Measurements from ENCODE around the gene ADGRG3. TPM values are rescaled to one million over a fixed set of nuclear protein-coding genes. Genes with fewer than 3 reads are reported as not detected.
A peak's percentile ranks its signal among the peaks of the same experiment; 100 is the strongest.

Gene ADGRG3
- total RNA-seq, 1 donor from 2014 or later: 0.36 TPM

DNA sequence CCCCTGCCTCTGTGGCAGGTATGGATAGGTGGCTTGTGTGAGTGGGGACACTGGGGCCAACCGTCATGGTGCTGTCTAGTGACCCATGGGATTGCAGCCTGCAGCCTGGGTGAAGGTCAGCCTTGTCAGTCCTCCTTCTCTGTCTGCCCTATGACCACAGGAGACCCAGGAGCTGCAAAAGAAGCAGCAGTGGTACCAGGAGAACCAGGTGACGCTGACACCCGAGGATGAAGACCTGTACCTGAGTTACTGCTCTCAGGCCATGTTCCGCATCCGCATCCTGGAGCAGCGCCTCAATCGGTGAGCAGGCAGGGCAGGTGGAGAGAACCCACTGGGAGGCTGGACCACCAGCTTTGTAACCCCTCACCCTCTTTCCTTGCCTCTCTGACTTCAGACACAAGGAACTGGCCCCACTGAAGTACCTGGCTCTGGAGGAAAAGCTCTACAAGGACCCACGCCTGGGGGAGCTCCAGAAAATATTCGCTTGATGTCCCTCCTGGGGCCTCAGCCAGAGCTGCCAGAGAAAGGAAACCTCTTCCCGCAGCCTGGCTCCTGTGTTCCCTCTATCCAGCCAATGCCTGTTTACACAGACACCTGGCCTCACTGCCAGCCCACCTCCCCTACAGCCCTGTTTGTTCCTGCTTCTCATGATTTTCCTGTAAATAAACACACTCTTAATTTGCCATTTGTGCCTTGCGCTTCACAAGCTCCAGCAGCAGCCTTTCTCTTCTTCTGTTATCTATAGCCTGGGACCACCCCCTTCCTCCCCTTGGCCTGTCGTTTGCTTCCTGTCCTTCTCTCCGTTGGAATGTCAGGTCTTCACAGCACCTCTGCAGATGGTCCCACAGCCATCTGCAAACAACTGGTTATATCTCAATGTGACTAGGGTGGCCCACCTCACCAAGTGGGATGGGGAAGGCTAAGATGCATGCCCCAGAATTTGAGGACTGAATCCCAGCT lies 62.9 kb downstream of the ADGRG3 start:
- Histone ChIP-seq H3K4me1 (peaks cover 17% of the 10 kb centered on the region), H3K4me3 (no peak overlapping the region), H3K9me3 (replicated peaks) (peaks cover 8% of the 10 kb centered on the region), H3K27ac (replicated peaks) (no peak overlapping the region), H3K27me3 (ENCODE audit: low read depth) (no peaks in the 10 kb centered on the region), H3K36me3 (no peaks in the 10 kb centered on the region)
- TF ChIP-seq, protein P1, sequence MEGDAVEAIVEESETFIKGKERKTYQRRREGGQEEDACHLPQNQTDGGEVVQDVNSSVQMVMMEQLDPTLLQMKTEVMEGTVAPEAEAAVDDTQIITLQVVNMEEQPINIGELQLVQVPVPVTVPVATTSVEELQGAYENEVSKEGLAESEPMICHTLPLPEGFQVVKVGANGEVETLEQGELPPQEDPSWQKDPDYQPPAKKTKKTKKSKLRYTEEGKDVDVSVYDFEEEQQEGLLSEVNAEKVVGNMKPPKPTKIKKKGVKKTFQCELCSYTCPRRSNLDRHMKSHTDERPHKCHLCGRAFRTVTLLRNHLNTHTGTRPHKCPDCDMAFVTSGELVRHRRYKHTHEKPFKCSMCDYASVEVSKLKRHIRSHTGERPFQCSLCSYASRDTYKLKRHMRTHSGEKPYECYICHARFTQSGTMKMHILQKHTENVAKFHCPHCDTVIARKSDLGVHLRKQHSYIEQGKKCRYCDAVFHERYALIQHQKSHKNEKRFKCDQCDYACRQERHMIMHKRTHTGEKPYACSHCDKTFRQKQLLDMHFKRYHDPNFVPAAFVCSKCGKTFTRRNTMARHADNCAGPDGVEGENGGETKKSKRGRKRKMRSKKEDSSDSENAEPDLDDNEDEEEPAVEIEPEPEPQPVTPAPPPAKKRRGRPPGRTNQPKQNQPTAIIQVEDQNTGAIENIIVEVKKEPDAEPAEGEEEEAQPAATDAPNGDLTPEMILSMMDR (IDR thresholded peaks at IDR 0.05; ENCODE audit: borderline replicate concordance): no peak
- intact Hi-C loops (cut with micrococcal nuclease): no loop called here
- DNase-seq: no peak

DNA sequence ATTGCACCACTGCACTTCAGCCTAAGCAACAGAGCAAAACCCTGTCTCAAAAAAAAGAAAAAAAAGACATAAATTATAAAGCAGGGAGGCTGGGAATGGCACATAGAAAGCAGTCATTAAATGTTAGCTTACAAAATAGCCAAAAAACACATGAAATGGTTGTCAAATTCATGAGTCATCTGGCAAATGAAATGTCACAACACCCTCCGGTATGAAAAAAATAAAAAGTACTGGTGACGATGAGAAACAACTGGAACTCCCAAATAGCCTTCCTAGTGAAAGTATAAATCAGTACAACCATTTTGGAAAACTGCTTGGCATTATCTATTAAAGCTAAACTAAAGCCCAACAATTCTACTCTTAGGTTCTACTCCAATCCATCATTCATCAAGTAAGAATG lies 63.9 kb downstream of the ADGRG3 start:
- intact Hi-C loops (cut with micrococcal nuclease): no loop called here
- no peak overlapping the region for H3K4me3 ChIP-seq
- no peak overlapping the region for H3K27ac ChIP-seq (replicated peaks)

DNA sequence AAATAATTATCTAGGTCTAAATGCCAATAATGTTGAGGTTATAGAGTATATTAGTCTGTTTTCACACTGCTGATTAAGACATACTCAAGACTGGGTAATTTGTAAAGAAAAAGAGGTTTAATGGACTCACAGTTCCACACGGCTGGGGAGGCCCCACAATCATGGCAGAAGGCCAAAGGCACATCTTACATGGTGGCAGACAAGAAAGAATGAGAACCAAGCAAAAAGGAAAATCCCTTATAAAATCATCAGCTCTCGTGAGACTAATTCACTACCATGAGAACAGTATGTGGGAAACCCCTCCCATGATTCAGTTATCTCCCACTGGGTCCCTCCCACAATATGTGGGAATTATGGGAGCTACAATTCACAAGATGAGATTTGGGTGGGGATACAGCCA lies 64.6 kb downstream of the ADGRG3 start:
- Histone ChIP-seq H3K36me3 (no peaks in the 10 kb centered on the region), H3K4me3 (no peak overlapping the region), H3K27ac (replicated peaks) (no peak overlapping the region), H3K9me3 (replicated peaks) (peaks cover 8% of the 10 kb centered on the region), H3K4me1 (peaks cover 30% of the 10 kb centered on the region), H3K27me3 (ENCODE audit: low read depth) (no peaks in the 10 kb centered on the region)
- intact Hi-C loops (cut with micrococcal nuclease): no loop called here
- no peak for DNase-seq
- TF ChIP-seq, protein P1 (IDR thresholded peaks at IDR 0.05; ENCODE audit: borderline replicate concordance): no peak

More for the DNA sequence above, 63.9 kb downstream of the ADGRG3 start:
- Histone ChIP-seq H3K4me1 (peaks cover 26% of the 10 kb centered on the region), H3K36me3 (no peaks in the 10 kb centered on the region), H3K27me3 (ENCODE audit: low read depth) (no peaks in the 10 kb centered on the region), H3K9me3 (replicated peaks) (peaks cover 8% of the 10 kb centered on the region)
- TF ChIP-seq, protein P1 (IDR thresholded peaks at IDR 0.05; ENCODE audit: borderline replicate concordance): no peak
- no peak for DNase-seq

DNA sequence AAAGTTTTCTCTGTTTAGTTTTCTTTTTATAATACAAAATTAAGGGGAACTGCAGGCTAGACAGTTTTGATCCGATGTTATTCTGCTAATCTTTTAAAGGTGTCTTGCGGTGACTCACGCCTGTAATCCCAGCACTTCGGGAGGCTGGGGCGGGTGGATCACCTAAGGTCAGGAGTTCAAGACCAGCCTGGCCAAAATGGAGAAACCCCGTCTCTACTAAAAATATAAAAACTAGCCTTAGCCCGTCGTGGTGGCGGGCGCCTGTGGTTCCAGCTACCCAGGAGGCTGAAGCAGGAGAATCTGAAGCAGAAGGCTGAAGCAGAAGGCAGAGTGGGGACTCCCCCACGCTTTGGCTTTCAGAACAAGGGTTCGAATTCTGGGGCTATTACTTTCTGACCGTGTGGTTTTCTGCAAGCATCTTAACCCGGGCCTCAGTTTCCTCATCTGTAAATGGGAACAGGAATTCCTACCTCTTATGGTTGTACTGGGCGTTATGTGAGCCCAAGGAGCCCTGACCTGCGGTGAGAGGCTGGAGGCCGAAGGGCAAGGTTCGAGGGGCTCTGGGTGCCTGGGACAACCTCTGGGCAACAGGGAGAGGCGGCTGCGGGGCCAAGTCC lies 66.3 kb downstream of the ADGRG3 start:
- H3K36me3 ChIP-seq: no peaks in the 10 kb centered on the region
- H3K4me1 ChIP-seq: peaks cover 30% of the 10 kb centered on the region
- H3K27ac ChIP-seq (replicated peaks): peak overlapping the region; percentile 93
- DNase-seq: no peak
- intact Hi-C loops (cut with micrococcal nuclease): no loop called here
- TF ChIP-seq, protein P1 (IDR thresholded peaks at IDR 0.05; ENCODE audit: borderline replicate concordance): no peak
- peak overlapping the region; percentile 87 for H3K4me3 ChIP-seq
- H3K27me3 ChIP-seq (ENCODE audit: low read depth): no peaks in the 10 kb centered on the region
- H3K9me3 ChIP-seq (replicated peaks): peaks cover 8% of the 10 kb centered on the region

DNA sequence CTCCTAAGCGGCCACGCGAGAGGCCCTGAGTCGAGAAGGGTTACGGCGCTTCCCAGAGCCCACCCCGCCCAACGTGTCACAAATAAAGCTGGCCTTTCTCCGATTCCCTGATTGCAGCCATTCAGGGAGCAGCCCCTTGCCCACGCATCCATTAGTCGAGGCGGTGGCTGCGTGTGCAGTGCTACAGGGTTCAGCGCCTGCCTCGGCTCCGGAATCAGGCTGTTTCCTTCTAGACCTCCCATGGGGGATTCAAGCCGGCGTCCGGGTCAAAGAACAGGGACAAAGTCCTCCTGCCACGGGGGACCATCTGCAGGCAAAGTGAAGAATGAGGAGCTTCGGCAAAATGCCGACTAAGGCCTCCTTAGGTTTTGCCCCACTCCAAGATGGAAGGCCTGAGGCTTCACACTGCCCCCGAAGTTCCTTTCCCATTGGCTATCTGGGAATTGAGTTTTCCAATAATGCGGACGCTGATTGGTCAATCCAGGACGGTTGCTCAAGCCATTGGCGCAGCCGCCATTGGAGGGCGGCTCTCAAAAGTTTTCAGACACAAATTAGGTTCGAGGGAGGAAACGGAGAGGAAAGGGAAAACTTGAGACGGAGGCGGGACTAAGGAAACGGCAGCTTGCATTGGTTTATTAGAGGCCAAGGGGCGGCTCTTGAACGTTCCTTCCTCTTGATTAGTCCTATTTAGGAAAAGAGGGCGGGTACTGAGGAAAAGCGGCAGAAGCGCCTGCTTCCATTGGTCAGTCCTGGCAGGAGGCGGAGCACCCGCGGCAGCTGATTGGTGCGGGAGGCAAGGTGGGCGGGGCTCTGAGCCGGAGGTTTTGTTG lies 67.0 kb downstream of the ADGRG3 start:
- H3K36me3 ChIP-seq: no peaks in the 10 kb centered on the region
- DNase-seq: peak; percentile 98
- TF ChIP-seq, protein P1 (IDR thresholded peaks at IDR 0.05; ENCODE audit: borderline replicate concordance): no peak
- H3K27ac ChIP-seq (replicated peaks): peak overlapping the region; percentile 93
- peaks cover 30% of the 10 kb centered on the region for H3K4me1 ChIP-seq
- peaks cover 8% of the 10 kb centered on the region for H3K9me3 ChIP-seq (replicated peaks)
- H3K4me3 ChIP-seq: peak overlapping the region; percentile 87
- H3K27me3 ChIP-seq (ENCODE audit: low read depth): no peaks in the 10 kb centered on the region
- intact Hi-C loops (cut with micrococcal nuclease): no loop called here

Measured in left ventricle myocardium inferior (tissue), 1 donor.